ENCODE measurements around the gene FAM78A.

The FAM78A gene

GRCh38 chr9:131276094-131276888 is at the start of gene FAM78A:
FAM78A (minus strand) TSS chr9:131276510; CDS start chr9:131276179, 331 bp downstream.
- DNase-seq (ENCODE audit: low spot score) = no peak
- no peak for FAIRE-seq

GRCh38 chr9:131324736-131325679 is 48.7 kb upstream of the FAM78A start:
- DNase-seq (ENCODE audit: low spot score) (no peak), FAIRE-seq (no peak)

DNA sequence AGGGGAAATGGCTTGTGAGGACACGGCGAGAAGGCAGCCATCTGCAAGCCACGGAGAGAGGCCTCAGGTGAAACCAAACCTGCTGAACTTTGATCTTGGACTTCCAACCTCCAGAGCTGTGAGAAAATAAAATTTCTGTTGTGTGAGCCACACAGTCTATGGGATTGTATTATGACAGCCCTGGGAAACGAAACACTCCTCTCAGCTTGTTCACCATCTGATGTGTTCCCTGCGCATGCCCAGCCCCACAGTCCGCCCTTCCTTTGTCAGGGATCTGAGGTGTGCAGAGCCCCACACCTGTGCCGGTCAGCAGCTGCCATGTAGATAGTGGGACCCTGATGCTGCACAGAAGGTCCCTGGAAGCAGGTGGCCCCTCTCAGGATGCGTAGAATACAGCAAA is 47.3 kb upstream of the FAM78A start:
- FAIRE-seq = no peak
- DNase-seq (ENCODE audit: low spot score) = no peak

GRCh38 chr9:131320031-131320685 is 43.8 kb upstream of the FAM78A start:
- DNase-seq (ENCODE audit: low spot score) (no peak), FAIRE-seq (no peak)

DNA sequence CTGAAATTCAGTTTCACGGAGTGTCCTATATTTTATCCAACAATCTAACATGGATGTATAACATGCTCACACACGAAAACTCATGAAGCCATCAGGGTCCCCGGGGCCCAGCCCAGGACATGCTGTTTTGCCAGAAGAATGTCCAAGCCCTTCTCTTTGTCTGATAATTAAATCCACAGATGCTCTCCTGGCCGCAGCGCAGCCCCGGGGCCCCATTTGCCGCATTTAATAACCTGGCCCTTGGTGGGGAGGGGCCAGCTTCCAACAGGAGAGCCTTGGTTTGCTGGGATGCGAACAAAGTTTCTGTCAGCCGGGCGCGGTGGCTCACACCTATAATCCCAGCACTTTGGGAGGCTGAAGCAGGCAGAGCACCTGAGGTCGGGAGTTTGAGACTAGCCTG is 43.2 kb upstream of the FAM78A start:
- FAIRE-seq (no peak), DNase-seq (ENCODE audit: low spot score) (no peak)

DNA sequence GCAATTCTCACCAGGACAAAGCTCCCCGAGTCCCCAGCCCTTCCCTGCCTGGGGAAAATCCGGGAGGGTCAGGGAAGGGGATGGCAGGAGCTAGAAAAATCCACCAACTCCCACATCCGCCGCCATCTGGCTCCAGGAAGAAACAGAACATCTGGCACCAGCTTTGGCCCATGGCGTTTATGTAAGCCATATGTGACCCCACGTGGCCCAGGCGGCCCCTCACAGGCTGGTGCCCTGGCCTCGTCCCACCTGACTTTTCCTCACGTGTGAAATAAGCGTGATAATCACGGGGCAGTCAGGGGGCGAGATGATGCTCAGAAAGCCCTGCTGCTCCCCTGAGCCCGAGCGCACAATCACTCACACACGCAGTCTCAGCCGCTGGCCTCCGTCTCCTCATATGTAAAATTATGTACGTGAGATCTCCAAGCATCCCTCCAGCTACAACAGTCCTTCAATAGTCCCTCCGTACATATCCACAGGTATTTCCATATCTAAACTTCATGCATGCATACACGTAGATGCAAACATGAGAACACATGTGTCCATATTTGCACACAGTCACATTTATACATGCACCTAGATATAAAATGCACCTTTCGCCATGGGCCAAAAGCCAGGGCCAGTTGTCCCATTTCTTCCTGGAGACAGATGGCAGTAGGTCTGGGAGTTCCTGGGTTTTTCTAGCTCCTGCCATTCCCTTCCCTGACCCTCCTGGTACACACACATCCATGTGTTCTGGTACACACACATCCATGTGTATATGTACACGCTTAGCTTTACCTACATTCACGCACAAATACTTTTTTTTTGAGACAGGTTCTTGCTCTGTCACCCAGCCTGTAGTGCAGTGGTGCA is 42.1 kb upstream of the FAM78A start:
- DNase-seq (ENCODE audit: low spot score) = no peak
- no peak for FAIRE-seq

DNA sequence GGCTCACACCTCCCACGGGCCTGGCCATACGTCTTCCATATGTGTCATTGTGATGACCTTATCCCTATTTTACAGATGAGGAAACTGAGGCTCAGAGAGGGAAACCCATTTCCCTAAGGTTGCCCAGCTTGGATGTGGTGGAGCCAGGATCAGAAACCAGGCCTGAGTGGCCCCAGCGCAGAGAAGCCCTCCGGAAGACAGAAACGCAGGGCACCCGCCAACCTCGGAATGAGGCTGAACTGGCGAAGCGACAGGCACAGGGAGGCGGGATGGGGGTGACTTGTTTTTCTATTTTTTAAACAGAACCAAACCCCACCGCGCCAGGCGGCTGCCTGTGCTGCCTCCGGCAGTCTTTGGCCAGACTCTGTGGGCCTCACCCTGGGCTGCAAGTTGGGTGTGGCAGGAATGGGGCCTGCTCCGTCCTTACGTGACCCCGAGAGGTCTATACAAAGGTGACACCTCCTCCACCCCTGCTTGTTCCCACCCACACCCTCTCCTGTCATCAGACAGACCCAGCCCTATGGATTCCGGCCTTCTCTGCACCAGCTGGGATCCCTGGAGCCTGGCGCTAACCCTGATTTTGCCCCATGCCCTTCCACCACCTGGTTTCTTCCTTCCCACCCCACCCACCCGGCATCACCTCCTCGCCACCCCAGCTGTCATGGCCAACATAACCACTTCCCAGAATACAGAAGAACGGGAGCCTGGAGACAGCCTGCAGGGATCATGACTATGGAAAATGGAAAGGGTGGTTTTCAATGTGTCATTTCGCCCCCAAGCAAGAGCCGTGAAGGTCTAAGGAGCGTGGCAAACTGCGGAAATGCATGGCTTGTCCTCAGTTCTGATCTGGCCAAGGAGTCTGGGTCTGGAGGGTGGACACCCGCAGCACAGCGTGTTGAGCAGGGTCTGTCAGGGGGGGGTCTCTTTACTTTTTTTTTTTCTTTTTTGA is 36.8 kb upstream of the FAM78A start:
- FAIRE-seq (no peak), DNase-seq (ENCODE audit: low spot score) (no peak)

DNA sequence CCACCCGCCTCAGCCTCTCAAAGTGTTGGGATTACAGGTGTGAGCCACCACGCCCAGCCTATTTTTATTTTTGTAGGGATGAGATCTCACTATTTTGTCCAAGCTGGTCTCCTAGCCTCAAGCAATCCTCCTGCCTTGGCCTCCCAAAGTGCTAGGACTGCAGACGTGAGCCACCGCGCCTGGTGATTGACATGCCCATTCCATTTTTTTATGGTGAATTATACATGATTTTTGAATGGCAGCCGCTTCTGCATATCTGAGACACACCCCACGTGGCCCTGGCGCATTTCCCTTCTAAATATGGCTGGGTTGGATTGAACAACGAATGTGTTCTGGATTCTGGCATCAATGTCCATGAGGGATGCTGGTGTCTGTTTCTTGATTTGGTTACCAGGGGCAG is 35.9 kb upstream of the FAM78A start:
- DNase-seq (ENCODE audit: low spot score) (no peak), FAIRE-seq (no peak)

GRCh38 chr9:131310833-131311554 is 34.7 kb upstream of the FAM78A start:
- FAIRE-seq (no peak), DNase-seq (ENCODE audit: low spot score) (no peak)

GRCh38 chr9:131309530-131310276 is 33.4 kb upstream of the FAM78A start:
- no peak for DNase-seq (ENCODE audit: low spot score)
- no peak for FAIRE-seq

DNA sequence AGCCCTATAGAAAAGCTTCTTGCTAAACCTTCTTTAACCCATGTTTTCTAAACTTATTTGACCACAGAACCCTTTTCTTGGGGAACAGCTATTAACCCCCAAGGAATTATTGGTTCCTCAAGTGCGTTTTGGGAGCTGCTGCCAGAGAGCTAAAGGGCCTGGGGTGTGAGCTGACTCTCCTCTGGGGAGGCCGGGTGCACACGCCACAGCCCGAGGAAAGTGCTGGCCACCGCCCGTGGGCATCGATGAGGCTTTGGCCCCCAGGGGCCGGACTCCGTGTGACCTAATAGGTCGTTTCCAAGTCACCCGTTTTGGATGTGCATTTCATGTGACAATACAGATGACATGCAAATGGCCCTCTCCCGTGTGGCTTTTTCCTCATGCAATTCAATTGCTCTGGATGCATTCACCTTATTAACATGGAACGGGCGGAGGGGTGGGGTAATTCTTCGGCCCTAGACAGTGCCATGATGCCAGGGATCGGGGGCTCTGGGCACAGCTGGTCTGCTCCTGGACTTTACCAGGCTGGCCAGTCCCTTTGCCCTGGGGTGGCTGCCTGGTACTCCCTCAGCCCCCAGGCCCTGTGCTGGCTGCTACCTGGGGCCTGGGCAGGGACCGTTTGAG is 32.7 kb upstream of the FAM78A start:
- FAIRE-seq = no peak
- DNase-seq (ENCODE audit: low spot score) = no peak

DNA sequence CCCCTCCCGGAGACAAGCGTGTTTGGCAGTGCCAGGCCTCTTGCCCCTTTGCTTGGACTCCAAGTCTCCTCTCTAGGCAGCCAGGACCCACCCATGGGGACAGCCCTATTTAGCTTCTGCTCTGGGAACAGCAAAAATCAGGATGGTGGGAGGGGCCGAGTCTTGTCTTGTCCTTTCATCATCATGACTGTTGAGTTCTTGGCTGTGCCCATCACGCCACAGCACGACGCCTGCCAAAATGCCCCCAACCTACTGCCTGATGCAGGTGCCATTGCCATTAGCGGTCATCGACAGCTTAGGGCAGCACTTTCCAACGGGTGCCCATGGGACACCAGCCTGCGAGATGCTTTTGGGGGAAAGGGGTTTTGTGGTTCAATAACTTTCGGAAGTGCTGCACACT is 32.1 kb upstream of the FAM78A start:
- no peak for FAIRE-seq
- DNase-seq (ENCODE audit: low spot score) = no peak

DNA sequence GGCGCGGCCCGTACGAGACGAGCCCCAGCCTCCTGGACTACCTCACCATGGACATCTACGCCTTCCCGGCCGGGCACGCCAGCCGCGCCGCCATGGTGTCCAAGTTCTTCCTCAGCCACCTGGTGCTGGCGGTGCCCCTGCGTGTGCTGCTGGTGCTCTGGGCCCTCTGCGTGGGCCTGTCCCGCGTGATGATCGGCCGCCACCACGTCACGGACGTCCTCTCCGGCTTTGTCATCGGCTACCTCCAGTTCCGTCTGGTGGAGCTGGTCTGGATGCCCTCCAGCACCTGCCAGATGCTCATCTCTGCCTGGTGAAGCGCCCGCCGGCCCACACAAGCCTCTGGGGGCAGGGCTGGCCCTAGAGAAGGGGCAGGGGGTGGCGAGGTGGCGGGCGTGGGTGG is 31.7 kb upstream of the FAM78A start:
- DNase-seq (ENCODE audit: low spot score) (no peak), FAIRE-seq (no peak)

GRCh38 chr9:131306397-131307004 is 30.2 kb upstream of the FAM78A start:
- DNase-seq (ENCODE audit: low spot score) (no peak), FAIRE-seq (no peak)

DNA sequence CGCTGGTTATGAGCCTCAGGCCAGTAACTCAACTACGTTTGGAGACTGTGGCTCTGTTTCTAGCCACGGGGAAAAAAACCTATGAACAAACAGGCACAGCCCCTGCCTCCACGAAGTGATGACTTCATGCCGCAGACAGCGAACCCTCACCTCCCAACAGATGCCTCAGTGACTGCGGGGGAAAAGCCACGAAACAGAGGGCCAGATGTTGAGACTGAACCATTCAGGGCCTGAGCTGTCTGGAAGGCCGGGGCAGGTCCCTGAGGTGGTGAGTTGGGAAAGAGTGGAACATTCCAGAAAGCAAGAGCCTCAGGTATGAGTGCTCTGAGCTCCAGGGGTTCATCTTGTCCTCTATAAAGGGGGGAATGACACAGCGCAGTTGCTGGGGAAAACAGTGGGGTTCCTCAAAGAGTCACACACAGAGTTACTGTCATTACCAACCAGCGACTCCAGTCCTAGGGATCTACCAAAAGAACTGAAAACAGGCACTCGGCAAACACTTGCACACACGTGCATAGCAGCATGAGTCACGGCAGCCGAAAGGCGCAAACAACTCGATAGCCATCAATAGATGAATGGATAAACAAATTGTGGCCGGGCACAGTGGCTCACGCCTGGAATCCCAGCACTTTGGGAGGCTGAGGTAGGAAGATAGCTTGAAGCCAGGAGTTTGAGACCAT is 28.5 kb upstream of the FAM78A start:
- DNase-seq (ENCODE audit: low spot score) (no peak), FAIRE-seq (no peak)

- DNase-seq (ENCODE audit: low spot score) = no peak
- FAIRE-seq = no peak
Measured at GRCh38 chr9:131303381-131304321, 27.3 kb upstream of the FAM78A start.
